Posterior vena cava (tissue), 2 donors: ENCODE results near the gene RTTN. TPM values are rescaled to one million over a fixed set of nuclear protein-coding genes. Genes with fewer than 3 reads are reported as not detected.
"Not testable (repeated sequence)": the region's sequence is repeated elsewhere in the genome, so short reads cannot be mapped to it uniquely, and the experiment has no call there.

Experiments
- DNase-seq: peaks from one replicate; pipeline ENCODE4 v3.0.0-alpha.2; 2020; ENCODE audit warnings: low spot score
- intact Hi-C, 2 donors: fragments of 100-400 bp; cut with DNase I; formaldehyde crosslinking; loops; one replicate each; pipeline versions ENCODE4 v1.14.1 to v1.14.2; 2022 to 2023
- total RNA-seq, 2 donors: library from RNA; stranded (reverse); fragmentation: NEBNext Ultra II Directional; extraction: Animal tissue kit (Norgen Biotek cat#: 25700); gene quantifications; one replicate each; pipeline ENCODE4 v1.2.1, GENCODE V29; 2021
- donor health status: DM: yes; HTN: yes; CAD: no.
- donor health status: DM: yes; HTN: yes; CAD: no.

The RTTN gene
- total RNA-seq, 2 donors from 2014 or later = 9.4 to 9.7 TPM

- intact Hi-C loops = no loop called here
Observed at GRCh38 chr18:70116949-70117348, 88.5 kb downstream of the RTTN start.

GRCh38 chr18:70113511-70113910 is 92.0 kb downstream of the RTTN start:
- no peak for DNase-seq
- intact Hi-C loops = no loop called here

More at GRCh38 chr18:70116949-70117348, 88.5 kb downstream of the RTTN start:
- DNase-seq = no peak

GRCh38 chr18:70110678-70111077 is 94.8 kb downstream of the RTTN start:
- DNase-seq = no peak
- intact Hi-C loops = no loop called here

- DNase-seq = no peak
- intact Hi-C loops = no loop called here
Observed at GRCh38 chr18:70107091-70107490, 98.4 kb downstream of the RTTN start.

- DNase-seq, intact Hi-C loops: not testable (repeated sequence)
Observed at GRCh38 chr18:70102854-70103253, 102.6 kb downstream of the RTTN start.

GRCh38 chr18:70089858-70090257 is 115.6 kb downstream of the RTTN start:
- no peak for DNase-seq

GRCh38 chr18:70086085-70086484 is 119.4 kb downstream of the RTTN start:
- no peak for DNase-seq
- intact Hi-C loops = no loop called here

More at GRCh38 chr18:70089858-70090257, 115.6 kb downstream of the RTTN start:
- intact Hi-C loops = loop anchor here in 1 of 2 donors (10.0 kb wide), 1 partner anchor 1235 kb away; no protein-coding TSS in a partner anchor

GRCh38 chr18:70085641-70086040 is 119.8 kb downstream of the RTTN start:
- intact Hi-C loops = no loop called here
- no peak for DNase-seq

GRCh38 chr18:70082430-70082829 is 123.1 kb downstream of the RTTN start:
- intact Hi-C loops = no loop called here
- DNase-seq = no peak

GRCh38 chr18:70078106-70078505 is 127.4 kb downstream of the RTTN start:
- intact Hi-C loops = no loop called here
- DNase-seq = no peak

- no peak for DNase-seq
- intact Hi-C loops = no loop called here
Observed at GRCh38 chr18:70075906-70076305, 129.6 kb downstream of the RTTN start.

- no peak for DNase-seq
- intact Hi-C loops = no loop called here
Observed at GRCh38 chr18:70074116-70074515, 131.4 kb downstream of the RTTN start.

- DNase-seq = no peak
- intact Hi-C loops = no loop called here
Observed at GRCh38 chr18:70073432-70073831, 132.1 kb downstream of the RTTN start.

- intact Hi-C loops = no loop called here
- no peak for DNase-seq
Observed at GRCh38 chr18:70072678-70073077, 132.8 kb downstream of the RTTN start.

- intact Hi-C loops = no loop called here
- DNase-seq = no peak
Observed at GRCh38 chr18:70069965-70070364, 135.5 kb downstream of the RTTN start.

- intact Hi-C loops = no loop called here
- no peak for DNase-seq
Observed at GRCh38 chr18:70069382-70069781, 136.1 kb downstream of the RTTN start.

- DNase-seq = no peak
- intact Hi-C loops = no loop called here
Observed at GRCh38 chr18:70068981-70069380, 136.5 kb downstream of the RTTN start.

GRCh38 chr18:70059684-70060083 is 145.8 kb downstream of the RTTN start:
- DNase-seq = no peak
- intact Hi-C loops = no loop called here

GRCh38 chr18:70058916-70059315 is 146.6 kb downstream of the RTTN start:
- intact Hi-C loops = no loop called here
- no peak for DNase-seq

GRCh38 chr18:70047931-70048603 is 157.4 kb downstream of the RTTN start:
- no peak for DNase-seq
- intact Hi-C loops = no loop called here

GRCh38 chr18:70046796-70047195 is 158.7 kb downstream of the RTTN start:
- DNase-seq = no peak
- intact Hi-C loops = no loop called here

- intact Hi-C loops = no loop called here
- no peak for DNase-seq
Observed at GRCh38 chr18:70046207-70046606, 159.3 kb downstream of the RTTN start.
